ENCODE measurements around the gene ACY1.
A peak's percentile ranks its signal among the peaks of the same experiment; 100 is the strongest.

ACY1 gene

GRCh38 chr3:52010431-52010830 lies 27.1 kb downstream of the ACY1 start:
- no peak for DNase-seq

- DNase-seq, result no peak
Observed at GRCh38 chr3:52012699-52013098, 29.4 kb downstream of the ACY1 start.

GRCh38 chr3:52013802-52014598 lies 30.7 kb downstream of the ACY1 start:
- no peak for DNase-seq

- DNase-seq, result no peak
Observed at GRCh38 chr3:52014613-52015012, 31.3 kb downstream of the ACY1 start.

- DNase-seq, result no peak
Observed at GRCh38 chr3:52015438-52016228, 32.3 kb downstream of the ACY1 start.

- DNase-seq, result no peak
Observed at GRCh38 chr3:52017586-52017985, 34.3 kb downstream of the ACY1 start.

- DNase-seq, result no peak
Observed at GRCh38 chr3:52018319-52019000, 35.1 kb downstream of the ACY1 start.

GRCh38 chr3:52019352-52020080 lies 36.2 kb downstream of the ACY1 start:
- DNase-seq, result no peak

GRCh38 chr3:52020796-52021195 lies 37.5 kb downstream of the ACY1 start:
- no peak for DNase-seq

- peak; percentile 86 for DNase-seq
Observed at GRCh38 chr3:52021489-52022268, 38.3 kb downstream of the ACY1 start.

- DNase-seq, result peak; percentile 28
Observed at GRCh38 chr3:52022323-52023100, 39.2 kb downstream of the ACY1 start.

- DNase-seq, result no peak
Observed at GRCh38 chr3:52023101-52023770, 39.9 kb downstream of the ACY1 start.

GRCh38 chr3:52023860-52024764 lies 40.8 kb downstream of the ACY1 start:
- no peak for DNase-seq

GRCh38 chr3:52024765-52025452 lies 41.6 kb downstream of the ACY1 start:
- no peak for DNase-seq

- DNase-seq, result no peak
Observed at GRCh38 chr3:52025453-52025852, 42.1 kb downstream of the ACY1 start.

- DNase-seq, result no peak
Observed at GRCh38 chr3:52026041-52026440, 42.7 kb downstream of the ACY1 start.

- no peak for DNase-seq
Observed at GRCh38 chr3:52028572-52028971, 45.2 kb downstream of the ACY1 start.

GRCh38 chr3:52029053-52029452 lies 45.7 kb downstream of the ACY1 start:
- no peak for DNase-seq

- DNase-seq, result no peak
Observed at GRCh38 chr3:52029535-52029934, 46.2 kb downstream of the ACY1 start.

All from NCI-H345 (cell line).